Activated CD8-positive, alpha-beta T cell treated with anti-CD3 and anti-CD28 coated beads for 36 hours (primary cell): ENCODE data around the gene CAMSAP3. TPM values are rescaled to one million over a fixed set of nuclear protein-coding genes. Genes with fewer than 3 reads are reported as not detected.

Experiments
- ATAC-seq: fragments of 200-7000 bp; cut with Tn5 transposase; one replicate; pipeline ENCODE4 v1.10.0; 2021; ENCODE audit warnings: mild to moderate bottlenecking, moderate library complexity
- CTCF ChIA-PET: fragments of 350-600 bp; sonication (Branson Sonifier 250); formaldehyde crosslinking; loops from one replicate; lab custom pipeline; 2021; ENCODE audit warnings: antibody characterized with exemption; lab: Charles Lee
- POLR2A ChIA-PET: fragments of 350-600 bp; sonication (Branson Sonifier 250); formaldehyde crosslinking; loops from one replicate; lab custom pipeline; 2021; ENCODE audit warnings: antibody characterized with exemption; lab: Charles Lee
- DNase-seq: peaks from one replicate; pipeline ENCODE4 v3.0.0-alpha.2; 2020
- H3K27ac Mint-ChIP-seq: one replicate; pipeline ENCODE4 v1.8.0; 2021; ENCODE audit warnings: mild to moderate bottlenecking, mixed read lengths
- H3K27me3 Mint-ChIP-seq: one replicate; pipeline ENCODE4 v1.8.0; 2021; ENCODE audit warnings: mixed read lengths
- H3K36me3 Mint-ChIP-seq: one replicate; pipeline ENCODE4 v1.8.0; 2021; ENCODE audit warnings: low read depth, mixed read lengths
- H3K4me1 Mint-ChIP-seq: one replicate; pipeline ENCODE4 v1.8.0; 2021; ENCODE audit warnings: low read depth, mixed read lengths
- H3K4me3 Mint-ChIP-seq: one replicate; pipeline ENCODE4 v1.8.0; 2021; ENCODE audit warnings: mild to moderate bottlenecking, moderate library complexity, mixed read lengths
- H3K9me3 Mint-ChIP-seq: one replicate; pipeline ENCODE4 v1.8.0; 2021; ENCODE audit warnings: mixed read lengths
- intact Hi-C: fragments of 100-400 bp; cut with micrococcal nuclease; formaldehyde crosslinking; loops from one replicate; pipeline ENCODE4 v1.10.0; 2022
- total RNA-seq, 2 experiments: library from RNA; stranded (reverse); gene quantifications; one replicate each; pipeline ENCODE4 v1.2.3, GENCODE V29; 2021
- TF ChIP-seq, protein P1 (sequence below): fragments of 200-600 bp; IDR thresholded peaks from one replicate; pipeline ENCODE4 v1.8.0; 2022; ENCODE audit warnings: antibody characterized with exemption, mild to moderate bottlenecking

The CAMSAP3 gene
- total RNA-seq, 2 experiments from 2014 or later, result 0.25 to 0.63 TPM

DNA sequence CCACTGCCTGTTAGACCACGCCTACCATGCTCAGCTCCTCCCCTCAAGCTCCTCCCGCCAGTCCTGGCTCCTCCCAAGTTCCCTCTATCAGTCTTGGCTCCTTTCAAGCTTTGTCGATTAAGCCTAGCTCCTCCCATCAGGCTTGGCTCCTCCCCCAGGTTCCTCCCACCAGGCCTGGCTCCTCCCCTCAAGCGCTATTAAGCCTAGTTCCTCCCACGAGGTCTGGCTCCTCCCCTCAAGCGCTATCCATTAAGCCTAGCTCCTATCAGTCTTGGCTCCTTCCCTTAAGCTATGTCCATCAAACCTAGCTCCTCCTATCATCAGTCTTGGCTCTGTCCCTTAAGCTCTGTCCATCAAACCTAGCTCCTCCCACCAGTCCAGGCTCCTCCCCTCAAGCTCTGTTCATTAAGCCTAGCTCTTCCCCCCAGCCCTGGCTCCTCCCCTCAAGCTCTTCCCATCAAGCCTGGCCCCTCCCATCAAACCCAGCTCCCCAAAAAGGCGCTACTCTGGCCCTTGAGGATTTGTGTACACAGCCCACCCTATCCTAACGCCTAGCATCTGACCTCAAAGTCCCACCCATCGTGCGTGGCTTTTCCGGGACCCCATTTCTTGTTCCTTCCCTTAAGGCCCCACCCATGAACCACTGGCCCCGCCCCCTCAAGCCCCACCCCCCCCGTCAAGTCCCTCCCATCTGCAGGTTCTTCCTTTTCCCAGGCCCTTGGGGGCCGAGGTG, 10.0 kb downstream of the CAMSAP3 start:
- Mint-ChIP-seq H3K4me3 (no peak overlapping the region), H3K4me1 (peaks cover 2% of the 10 kb centered on the region), H3K36me3 (no peaks in the 10 kb centered on the region), H3K27me3 (peaks cover 6% of the 10 kb centered on the region), H3K27ac (no peak overlapping the region), H3K9me3 (peaks cover 3% of the 10 kb centered on the region)
- DNase-seq (peak; percentile 63), ATAC-seq (peak; percentile 78)
- TF ChIP-seq, protein P1, sequence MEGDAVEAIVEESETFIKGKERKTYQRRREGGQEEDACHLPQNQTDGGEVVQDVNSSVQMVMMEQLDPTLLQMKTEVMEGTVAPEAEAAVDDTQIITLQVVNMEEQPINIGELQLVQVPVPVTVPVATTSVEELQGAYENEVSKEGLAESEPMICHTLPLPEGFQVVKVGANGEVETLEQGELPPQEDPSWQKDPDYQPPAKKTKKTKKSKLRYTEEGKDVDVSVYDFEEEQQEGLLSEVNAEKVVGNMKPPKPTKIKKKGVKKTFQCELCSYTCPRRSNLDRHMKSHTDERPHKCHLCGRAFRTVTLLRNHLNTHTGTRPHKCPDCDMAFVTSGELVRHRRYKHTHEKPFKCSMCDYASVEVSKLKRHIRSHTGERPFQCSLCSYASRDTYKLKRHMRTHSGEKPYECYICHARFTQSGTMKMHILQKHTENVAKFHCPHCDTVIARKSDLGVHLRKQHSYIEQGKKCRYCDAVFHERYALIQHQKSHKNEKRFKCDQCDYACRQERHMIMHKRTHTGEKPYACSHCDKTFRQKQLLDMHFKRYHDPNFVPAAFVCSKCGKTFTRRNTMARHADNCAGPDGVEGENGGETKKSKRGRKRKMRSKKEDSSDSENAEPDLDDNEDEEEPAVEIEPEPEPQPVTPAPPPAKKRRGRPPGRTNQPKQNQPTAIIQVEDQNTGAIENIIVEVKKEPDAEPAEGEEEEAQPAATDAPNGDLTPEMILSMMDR, result no peak
- ChIA-PET POLR2A (interaction anchor here (0.6 to 0.9 kb wide), 2 partner anchors 24 to 308 kb away, joined by 3 read pairs; partner anchors contain the start of gene PET100), CTCF (interaction anchor here (1.0 to 1.5 kb wide), 2 partner anchors 37 to 75 kb away, joined by 3 to 10 read pairs; partner anchors contain the start of gene TRAPPC5)
- intact Hi-C loops, result no loop called here

DNA sequence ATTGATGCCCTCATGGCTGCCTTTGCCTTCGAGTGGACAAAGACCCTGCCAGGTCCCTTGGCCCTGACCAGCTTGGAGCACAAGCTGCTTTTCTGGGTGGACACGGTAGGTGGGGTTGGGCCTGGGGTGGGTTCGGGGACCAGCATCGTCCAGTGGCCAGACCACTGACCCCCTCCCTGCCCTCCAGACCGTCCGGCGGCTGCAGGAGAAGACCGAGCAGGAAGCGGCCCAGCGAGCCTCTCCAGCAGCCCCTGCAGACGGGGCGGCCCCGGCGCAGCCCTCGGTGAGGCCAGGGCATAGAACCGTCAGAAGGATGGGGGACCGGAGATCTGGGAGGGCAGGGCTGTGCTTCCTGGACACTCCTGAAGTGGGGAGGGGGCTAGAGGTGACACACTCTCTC, 10.6 kb downstream of the CAMSAP3 start:
- POLR2A ChIA-PET, result no interaction called here
- intact Hi-C loops, result no loop called here
- DNase-seq (no peak), ATAC-seq (no peak)
- H3K4me3 Mint-ChIP-seq, result no peak overlapping the region
- no peak overlapping the region for H3K27ac Mint-ChIP-seq
- CTCF ChIA-PET, result interaction anchor here (1.5 kb wide), 1 partner anchor 38 kb away, joined by 10 read pairs; no protein-coding TSS in a partner anchor
- H3K4me1 Mint-ChIP-seq, result no peaks in the 10 kb centered on the region
- no peaks in the 10 kb centered on the region for H3K36me3 Mint-ChIP-seq
- no peaks in the 10 kb centered on the region for H3K9me3 Mint-ChIP-seq
- H3K27me3 Mint-ChIP-seq, result peaks cover 6% of the 10 kb centered on the region
- TF ChIP-seq, protein P1, result no peak

DNA sequence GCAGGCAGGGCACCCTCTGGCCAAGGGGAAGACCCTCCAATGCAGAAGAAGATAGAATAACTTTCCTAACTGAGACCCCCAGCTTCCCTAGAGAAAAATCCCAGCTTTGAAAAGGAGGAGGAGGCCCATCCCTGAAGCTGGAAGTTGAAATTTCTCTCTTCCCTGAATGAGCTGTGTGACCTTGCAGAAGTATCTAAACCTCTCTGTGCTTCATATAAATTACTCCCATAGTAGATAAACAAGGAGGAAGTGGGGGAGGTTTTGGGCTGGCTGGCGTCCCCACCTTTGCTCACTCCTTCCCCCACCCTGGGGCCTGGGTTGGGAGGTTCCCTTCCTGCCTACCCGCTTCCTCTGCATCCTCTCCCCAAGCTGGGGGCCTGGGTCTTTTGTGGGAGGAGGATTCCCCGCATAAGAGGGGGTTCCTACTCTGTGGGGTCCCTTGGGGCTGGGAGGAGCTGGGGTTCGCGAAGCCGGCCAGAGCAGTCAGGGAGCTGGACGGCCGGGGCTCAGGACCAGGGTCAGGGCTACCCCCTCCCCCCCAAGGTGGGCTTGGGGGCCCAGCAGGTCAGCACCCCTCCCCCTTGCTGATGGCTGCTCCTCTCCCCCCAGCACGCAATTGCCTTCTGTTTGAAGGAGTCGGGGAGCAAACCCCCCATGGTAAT, 11.7 kb downstream of the CAMSAP3 start:
- Mint-ChIP-seq H3K27ac (no peak overlapping the region), H3K4me3 (no peak overlapping the region), H3K36me3 (no peaks in the 10 kb centered on the region), H3K27me3 (peaks cover 4% of the 10 kb centered on the region), H3K9me3 (no peaks in the 10 kb centered on the region), H3K4me1 (no peaks in the 10 kb centered on the region)
- ATAC-seq (no peak), DNase-seq (no peak)
- intact Hi-C loops, result no loop called here
- TF ChIP-seq, protein P1, result no peak
- CTCF ChIA-PET, result interaction anchor here (1.0 to 1.6 kb wide), 4 partner anchors 11 to 73 kb away, joined by 3 to 6 read pairs (median 4); partner anchors contain the start of gene TRAPPC5
- POLR2A ChIA-PET, result no interaction called here

DNA sequence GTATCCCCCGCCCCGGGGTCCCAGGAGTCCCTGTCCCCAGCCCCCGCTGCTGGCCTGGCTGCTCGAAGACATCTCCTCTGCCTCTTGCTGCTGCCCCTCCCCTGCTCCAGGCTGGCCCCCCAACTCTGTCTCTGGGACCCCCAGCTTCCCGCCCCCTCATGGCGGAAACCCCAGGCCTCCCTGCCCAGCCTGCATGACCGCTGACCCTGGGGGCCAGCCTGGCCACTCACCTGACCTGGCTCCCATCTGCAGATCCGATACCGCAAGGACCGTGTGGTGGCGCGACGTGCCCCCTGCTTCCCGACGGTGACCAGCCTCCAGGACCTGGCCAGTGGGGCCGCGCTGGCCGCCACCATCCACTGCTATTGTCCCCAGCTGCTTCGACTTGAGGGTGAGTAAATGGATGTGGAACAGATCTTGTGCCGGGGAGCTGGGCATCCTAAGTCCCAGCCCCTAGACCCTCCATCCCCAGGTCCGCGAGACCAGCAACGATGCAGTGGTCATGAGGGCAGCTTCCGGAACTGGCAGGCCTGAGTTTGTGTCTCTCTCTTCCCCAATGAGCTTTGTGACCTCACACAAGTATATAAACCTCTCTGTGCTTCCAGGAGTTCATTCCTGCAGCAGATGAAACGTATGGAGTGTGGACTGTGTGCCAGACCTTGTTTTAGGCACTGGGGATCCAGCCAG, 12.4 kb downstream of the CAMSAP3 start:
- no peak for DNase-seq
- TF ChIP-seq, protein P1, result no peak
- H3K27ac Mint-ChIP-seq, result no peak overlapping the region
- intact Hi-C loops, result no loop called here
- CTCF ChIA-PET, result interaction anchor here (1.2 to 1.6 kb wide), 3 partner anchors 16 to 73 kb away, joined by 3 to 6 read pairs (median 4); partner anchors contain the start of gene TRAPPC5
- peaks cover 4% of the 10 kb centered on the region for H3K27me3 Mint-ChIP-seq
- H3K4me3 Mint-ChIP-seq, result no peak overlapping the region
- H3K36me3 Mint-ChIP-seq, result no peaks in the 10 kb centered on the region
- no peaks in the 10 kb centered on the region for H3K9me3 Mint-ChIP-seq
- H3K4me1 Mint-ChIP-seq, result no peaks in the 10 kb centered on the region
- no peak for ATAC-seq
- POLR2A ChIA-PET, result interaction anchor here (0.6 kb wide), 1 partner anchor 621 kb away, joined by 3 read pairs; no protein-coding TSS in a partner anchor
